A673 (cell line): ENCODE measurements around the gene TIMM13. TPM values are rescaled to one million over a fixed set of nuclear protein-coding genes. Genes with fewer than 3 reads are reported as not detected.
"Not testable (repeated sequence)": the region's sequence is repeated elsewhere in the genome, so short reads cannot be mapped to it uniquely, and the experiment has no call there.

Source experiments
- BruUV-seq: library from RNA; stranded (reverse); fragments of 400-500 nt; replicated peaks from 2 replicates; lab custom pipeline; 2021; lab: Mats Ljungman, UMichigan
- CTCF ChIA-PET: fragments of 300-600 bp; sonication (Branson Sonifier 250); formaldehyde crosslinking; loops from one replicate; lab custom pipeline; 2022; ENCODE audit warnings: antibody characterized with exemption; lab: Charles Lee
- POLR2A ChIA-PET: fragments of 300-600 bp; sonication (Branson Sonifier 250); formaldehyde crosslinking; loops from one replicate; lab custom pipeline; 2022; ENCODE audit warnings: antibody characterized with exemption; ENCODE audit not compliant: low non-redundant PET; lab: Charles Lee
- DNase-seq: peaks from one replicate; pipeline ENCODE4 v3.0.0-alpha.2; 2015; ENCODE audit warnings: low spot score
- H3K27ac ChIP-seq: fragments of 200-600 bp; sonication (generic); 2 replicates; pipeline ENCODE4 v1.5.1; 2016; ENCODE audit warnings: mixed run types, low read depth, mild to moderate bottlenecking, mixed read lengths, antibody characterized with exemption, low read length; ENCODE audit not compliant: poor library complexity, severe bottlenecking
- H3K27me3 ChIP-seq: fragments of 200-600 bp; sonication (generic); replicated peaks from 2 replicates; pipeline ENCODE4 v1.6.1; 2017; ENCODE audit warnings: mixed run types, low read depth, mild to moderate bottlenecking, mixed read lengths, antibody characterized with exemption, low read length; ENCODE audit not compliant: insufficient read depth, poor library complexity
- H3K36me3 ChIP-seq: fragments of 200-600 bp; sonication (generic); 2 replicates; pipeline ENCODE4 v1.6.1; 2016; ENCODE audit warnings: mixed run types, mild to moderate bottlenecking, mixed read lengths, antibody characterized with exemption, low read length; ENCODE audit not compliant: insufficient read depth, poor library complexity, severe bottlenecking
- H3K4me1 ChIP-seq: fragments of 200-600 bp; sonication (generic); 2 replicates; pipeline ENCODE4 v1.6.1; 2017; ENCODE audit warnings: mixed run types, mild to moderate bottlenecking, mixed read lengths, antibody characterized with exemption, low read length; ENCODE audit not compliant: insufficient read depth, poor library complexity, severe bottlenecking
- H3K4me3 ChIP-seq: fragments of 200-600 bp; sonication (generic); 2 replicates; pipeline ENCODE4 v1.5.1; 2016; ENCODE audit warnings: low read depth, mixed run types, mild to moderate bottlenecking, mixed read lengths, low read length; ENCODE audit not compliant: poor library complexity, severe bottlenecking
- H3K9me3 ChIP-seq: fragments of 200-600 bp; sonication (generic); 2 replicates; pipeline ENCODE4 v1.6.1; 2016; ENCODE audit warnings: mixed run types, low read depth, mild to moderate bottlenecking, mixed read lengths, antibody characterized with exemption, low read length; ENCODE audit not compliant: poor library complexity, severe bottlenecking
- EZH2 ChIP-seq: fragments of 200-600 bp; sonication (generic); IDR thresholded peaks from 2 replicates; pipeline ENCODE4 v1.6.1; 2017; ENCODE audit warnings: borderline replicate concordance, low read depth, mild to moderate bottlenecking, mixed read lengths, antibody characterized with exemption, low read length; ENCODE audit not compliant: poor library complexity, severe bottlenecking
- intact Hi-C: fragments of 100-400 bp; cut with micrococcal nuclease; formaldehyde crosslinking; loops from one replicate; pipeline ENCODE4 v1.10.0; 2022; ENCODE audit not compliant: unreplicated experiment
- total RNA-seq: library from RNA; stranded (reverse); gene quantifications from 2 replicates; pipeline ENCODE4 v1.2.3, GENCODE V29; 2021
- TF ChIP-seq, protein P1 (sequence below): fragments of 300-800, 200-600 bp; sonication (generic); conservative IDR thresholded peaks from 2 replicates; pipeline ENCODE4 v1.5.1; 2017; ENCODE audit warnings: low read depth, mild to moderate bottlenecking, antibody characterized with exemption, low read length, moderate library complexity, mixed read lengths

TIMM13 gene
- total RNA-seq, 1 experiment from 2014 or later = 213 TPM

DNA sequence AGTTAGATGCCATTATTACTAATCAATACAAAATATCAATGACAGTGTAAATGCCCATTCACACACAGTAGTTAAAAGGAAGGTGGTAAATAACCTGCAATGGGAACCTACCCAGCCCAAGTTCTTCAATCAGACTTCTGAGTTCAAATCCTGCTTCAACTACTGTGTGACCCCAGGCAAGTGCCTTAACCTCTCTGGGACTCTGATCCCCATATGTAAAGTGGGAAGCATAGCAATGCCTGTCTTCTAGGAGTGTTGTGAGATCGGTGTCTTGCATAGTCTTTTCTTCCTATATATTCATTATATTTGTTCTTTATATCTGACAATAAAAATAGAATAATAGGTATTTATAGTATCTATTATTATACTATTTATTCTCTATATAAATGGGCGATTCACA is 6.9 kb downstream of the TIMM13 start:
- BruUV-seq = no TSS peak
- no peak for DNase-seq
- POLR2A ChIA-PET = no interaction called here

DNA sequence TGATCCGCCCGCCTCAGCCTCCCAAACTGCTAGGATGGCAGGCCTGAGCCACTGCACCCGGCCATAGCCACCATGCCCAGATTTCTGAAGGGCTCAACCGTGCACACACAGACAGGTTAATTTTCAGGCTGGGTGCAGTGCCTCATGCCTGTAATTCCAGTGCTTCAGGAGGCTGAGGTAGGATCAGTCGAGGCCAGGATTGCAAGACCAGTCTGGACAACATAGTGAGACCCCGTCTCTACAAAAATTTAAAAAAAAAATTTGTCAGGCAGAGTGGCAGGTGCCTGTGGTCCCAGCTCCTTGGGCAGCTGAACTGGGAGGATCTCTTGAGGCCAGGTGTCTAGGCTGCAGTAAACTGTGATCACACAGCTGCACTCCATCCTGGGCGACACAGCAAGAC is 7.6 kb downstream of the TIMM13 start:
- DNase-seq = no peak
- Histone ChIP-seq H3K9me3 (no peaks in the 10 kb centered on the region), H3K4me3 (no peak overlapping the region), H3K27ac (no peak overlapping the region), H3K27me3 (no peaks in the 10 kb centered on the region), H3K4me1 (peaks cover 5% of the 10 kb centered on the region), H3K36me3 (peaks cover 7% of the 10 kb centered on the region)
- ChIA-PET CTCF (no interaction called here), POLR2A (no interaction called here)
- intact Hi-C loops = no loop called here
- no peak for TF ChIP-seq EZH2
- BruUV-seq = no TSS peak

More for the DNA sequence above, 6.9 kb downstream of the TIMM13 start:
- H3K36me3 ChIP-seq = peaks cover 7% of the 10 kb centered on the region
- H3K9me3 ChIP-seq = no peaks in the 10 kb centered on the region
- H3K27me3 ChIP-seq = no peaks in the 10 kb centered on the region
- no peak for TF ChIP-seq EZH2
- TF ChIP-seq, protein P1, sequence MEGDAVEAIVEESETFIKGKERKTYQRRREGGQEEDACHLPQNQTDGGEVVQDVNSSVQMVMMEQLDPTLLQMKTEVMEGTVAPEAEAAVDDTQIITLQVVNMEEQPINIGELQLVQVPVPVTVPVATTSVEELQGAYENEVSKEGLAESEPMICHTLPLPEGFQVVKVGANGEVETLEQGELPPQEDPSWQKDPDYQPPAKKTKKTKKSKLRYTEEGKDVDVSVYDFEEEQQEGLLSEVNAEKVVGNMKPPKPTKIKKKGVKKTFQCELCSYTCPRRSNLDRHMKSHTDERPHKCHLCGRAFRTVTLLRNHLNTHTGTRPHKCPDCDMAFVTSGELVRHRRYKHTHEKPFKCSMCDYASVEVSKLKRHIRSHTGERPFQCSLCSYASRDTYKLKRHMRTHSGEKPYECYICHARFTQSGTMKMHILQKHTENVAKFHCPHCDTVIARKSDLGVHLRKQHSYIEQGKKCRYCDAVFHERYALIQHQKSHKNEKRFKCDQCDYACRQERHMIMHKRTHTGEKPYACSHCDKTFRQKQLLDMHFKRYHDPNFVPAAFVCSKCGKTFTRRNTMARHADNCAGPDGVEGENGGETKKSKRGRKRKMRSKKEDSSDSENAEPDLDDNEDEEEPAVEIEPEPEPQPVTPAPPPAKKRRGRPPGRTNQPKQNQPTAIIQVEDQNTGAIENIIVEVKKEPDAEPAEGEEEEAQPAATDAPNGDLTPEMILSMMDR = no peak
- peaks cover 9% of the 10 kb centered on the region for H3K4me1 ChIP-seq
- CTCF ChIA-PET = no interaction called here
- no peak overlapping the region for H3K4me3 ChIP-seq
- intact Hi-C loops = no loop called here
- H3K27ac ChIP-seq = no peak overlapping the region

DNA sequence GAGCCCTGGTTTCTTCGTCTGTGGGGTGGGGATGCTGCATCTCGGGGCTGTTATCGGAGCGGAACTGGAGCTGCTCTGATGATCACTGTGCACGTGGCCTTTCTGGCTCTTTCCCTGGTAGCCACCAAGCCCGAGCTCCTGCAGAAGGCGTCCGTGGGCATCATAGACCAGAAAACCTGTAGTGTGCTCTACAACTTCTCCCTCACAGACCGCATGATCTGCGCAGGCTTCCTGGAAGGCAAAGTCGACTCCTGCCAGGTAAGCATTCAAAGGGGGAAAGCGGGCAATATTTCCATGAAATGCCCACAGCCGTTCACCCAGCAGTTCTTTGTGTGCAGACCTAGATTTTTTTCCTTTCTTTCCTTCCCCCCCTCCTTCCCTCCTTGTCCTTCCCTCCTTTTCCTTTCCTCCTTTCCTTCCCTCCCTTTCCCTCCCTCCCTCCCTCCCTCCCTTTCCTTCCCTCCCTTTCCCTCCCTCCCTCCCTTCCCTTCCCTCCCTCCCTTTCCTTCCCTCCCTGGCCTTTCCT is 9.4 kb downstream of the TIMM13 start:
- TF ChIP-seq, protein P1 = no peak
- no peaks in the 10 kb centered on the region for H3K27me3 ChIP-seq
- DNase-seq = no peak
- H3K4me3 ChIP-seq = no peak overlapping the region
- no peak overlapping the region for H3K27ac ChIP-seq
- CTCF ChIA-PET = no interaction called here
- intact Hi-C loops = no loop called here
- no TSS peak for BruUV-seq
- no peaks in the 10 kb centered on the region for H3K4me1 ChIP-seq
- peaks cover 7% of the 10 kb centered on the region for H3K36me3 ChIP-seq
- no peaks in the 10 kb centered on the region for H3K9me3 ChIP-seq
- POLR2A ChIA-PET = no interaction called here

DNA sequence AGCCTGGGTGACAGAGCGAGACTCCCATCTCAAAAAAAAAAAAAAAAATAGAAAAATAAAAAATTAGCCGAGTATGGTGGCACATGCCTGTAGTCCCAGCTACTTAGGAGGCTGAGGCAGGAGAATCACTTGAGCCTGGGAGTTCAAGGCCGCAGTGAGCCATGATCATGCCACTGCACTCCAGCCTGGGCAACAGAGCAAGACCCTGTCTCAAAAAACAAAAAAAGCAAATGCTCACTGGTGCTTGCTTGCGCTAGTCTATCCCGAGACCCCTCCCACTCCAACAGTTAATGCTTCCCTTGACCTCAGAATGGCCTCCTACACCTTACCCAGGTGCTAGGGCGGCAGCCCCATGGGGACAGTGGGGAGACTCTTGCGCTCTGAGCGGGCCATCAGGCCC is 9.9 kb downstream of the TIMM13 start:
- DNase-seq, H3K9me3 ChIP-seq, BruUV-seq, intact Hi-C loops, CTCF ChIA-PET, H3K36me3 ChIP-seq, POLR2A ChIA-PET, H3K4me1 ChIP-seq, H3K4me3 ChIP-seq, H3K27ac ChIP-seq, H3K27me3 ChIP-seq: not testable (repeated sequence)
